CD4-positive, alpha-beta T cell treated with Interleukin-4 for 1 hour (primary cell): ENCODE data around the gene SMIM8.
"Not testable (repeated sequence)": the region's sequence is repeated elsewhere in the genome, so short reads cannot be mapped to it uniquely, and the experiment has no call there.

Source experiments
- DNase-seq, 2 donors: peaks; one replicate each; pipeline ENCODE4 v3.0.0-alpha.2; 2020 to 2022

SMIM8 gene

GRCh38 chr6:87322304-87323212 lies at the start of gene SMIM8:
SMIM8 (plus strand) TSS chr6:87322588; CDS start chr6:87337032, 14,444 bp downstream.
- peak; percentile 80 to 84 for DNase-seq

- no peak for DNase-seq
Measured at GRCh38 chr6:87274660-87275274, 47.6 kb upstream of the SMIM8 start.

GRCh38 chr6:87276624-87277023 lies 45.8 kb upstream of the SMIM8 start:
- no peak for DNase-seq

- DNase-seq = no peak
Measured at GRCh38 chr6:87277123-87277522, 45.3 kb upstream of the SMIM8 start.

- DNase-seq = peak in 1 of 2 donors; percentile 9
Measured at GRCh38 chr6:87279196-87279595, 43.2 kb upstream of the SMIM8 start.

- no peak for DNase-seq
Measured at GRCh38 chr6:87281426-87281825, 41.0 kb upstream of the SMIM8 start.

GRCh38 chr6:87282743-87283142 lies 39.6 kb upstream of the SMIM8 start:
- no peak for DNase-seq

GRCh38 chr6:87283461-87283860 lies 38.9 kb upstream of the SMIM8 start:
- no peak for DNase-seq

GRCh38 chr6:87287251-87287650 lies 35.1 kb upstream of the SMIM8 start:
- no peak for DNase-seq

GRCh38 chr6:87289571-87289970 lies 32.8 kb upstream of the SMIM8 start:
- DNase-seq = no peak

GRCh38 chr6:87291883-87292282 lies 30.5 kb upstream of the SMIM8 start:
- no peak for DNase-seq

GRCh38 chr6:87293526-87293925 lies 28.9 kb upstream of the SMIM8 start:
- DNase-seq = no peak

- DNase-seq = no peak
Measured at GRCh38 chr6:87297119-87297518, 25.3 kb upstream of the SMIM8 start.

- not testable (repeated sequence) for DNase-seq
Measured at GRCh38 chr6:87301277-87301676, 21.1 kb upstream of the SMIM8 start.

GRCh38 chr6:87308970-87309369 lies 13.4 kb upstream of the SMIM8 start:
- DNase-seq = no peak

- no peak for DNase-seq
Measured at GRCh38 chr6:87312860-87313259, 9.5 kb upstream of the SMIM8 start.

- no peak for DNase-seq
Measured at GRCh38 chr6:87315071-87315470, 7.3 kb upstream of the SMIM8 start.

GRCh38 chr6:87319271-87319987 lies 3.0 kb upstream of the SMIM8 start:
- DNase-seq = no peak

- DNase-seq = not testable (repeated sequence)
Measured at GRCh38 chr6:87323880-87324279, 1.5 kb downstream of the SMIM8 start.

- no peak for DNase-seq
Measured at GRCh38 chr6:87330961-87331360, 8.6 kb downstream of the SMIM8 start.

GRCh38 chr6:87333033-87333432 lies 10.6 kb downstream of the SMIM8 start:
- no peak for DNase-seq

GRCh38 chr6:87333591-87334181 lies 11.3 kb downstream of the SMIM8 start:
- peak in 1 of 2 donors; percentile 1 for DNase-seq

- DNase-seq = no peak
Measured at GRCh38 chr6:87334683-87335082, 12.3 kb downstream of the SMIM8 start.
